Uterus (tissue), 4 donors: ENCODE results near the gene JARID2. TPM values are rescaled to one million over a fixed set of nuclear protein-coding genes. Genes with fewer than 3 reads are reported as not detected.

Source experiments
- DNase-seq, 2 donors: peaks; one replicate each; pipeline ENCODE4 v3.0.0-alpha.2; 2019 to 2020
- H3K27ac ChIP-seq, 2 donors: fragments of 200-600 bp; sonication (generic); 1 replicate in 1 of 2; 2 replicates in 1 of 2; pipeline ENCODE4 v1.5.1; 2016 to 2018
- H3K27me3 ChIP-seq, 2 donors: fragments of 200-600 bp; sonication (generic); one replicate each; pipeline ENCODE4 v1.5.1; 2018 to 2019; ENCODE audit warnings: control low read depth in 1 of 2
- H3K36me3 ChIP-seq, 2 donors: fragments of 200-600 bp; sonication (generic); one replicate each; pipeline ENCODE4 v1.5.1; 2019; ENCODE audit warnings: control low read depth in 1 of 2
- H3K4me1 ChIP-seq, 2 donors: fragments of 200-600 bp; sonication (generic); one replicate each; pipeline ENCODE4 v1.5.1; 2018 to 2019; ENCODE audit warnings: control low read depth in 1 of 2
- H3K4me3 ChIP-seq, 2 donors: fragments of 200-600 bp; sonication (generic); 1 replicate in 1 of 2; 2 replicates in 1 of 2; pipeline ENCODE4 v1.5.1; 2018 to 2019; ENCODE audit warnings: mild to moderate bottlenecking in 1 of 2
- H3K9me3 ChIP-seq, 2 donors: fragments of 200-600 bp; sonication (generic); one replicate each; pipeline ENCODE4 v1.5.1; 2019; ENCODE audit warnings: control low read depth in 1 of 2
- POLR2A ChIP-seq, 2 donors: fragments of 450-650 bp; IDR thresholded peaks; one replicate each; pipeline ENCODE4 v1.6.1; 2016; ENCODE audit warnings: antibody characterized with exemption in 2 of 2, mild to moderate bottlenecking in 1 of 2, moderate library complexity in 1 of 2
- intact Hi-C: fragments of 100-400 bp; cut with DNase I; formaldehyde crosslinking; loops from one replicate; pipeline ENCODE4 v1.15.1; 2023; ENCODE audit warnings: low total_unique reads
- total RNA-seq, 4 donors: library from RNA; depleted of rRNA in 3 of 4; stranded (reverse); fragments of >200 nt in 3 of 4; gene quantifications; one replicate each; pipeline versions ENCODE4 v1.1.0 to v1.2.4, GENCODE V29; 2014 to 2023
- TF ChIP-seq, protein P1 (sequence below), 4 experiments: fragments of 200-600 bp in 2 of 4; fragments of 450-650 bp in 2 of 4; sonication (generic) in 2 of 4; IDR thresholded peaks; one replicate each; pipeline ENCODE4 v1.5.1; 2016 to 2019; ENCODE audit warnings: antibody characterized with exemption in 4 of 4, mild to moderate bottlenecking in 2 of 4, moderate library complexity in 1 of 4
- donor health status: DM: yes; HTN: yes; CAD: no.

The JARID2 gene
- total RNA-seq, 4 donors from 2014 or later = 2.6 to 15.8 (median 8.0) TPM

DNA sequence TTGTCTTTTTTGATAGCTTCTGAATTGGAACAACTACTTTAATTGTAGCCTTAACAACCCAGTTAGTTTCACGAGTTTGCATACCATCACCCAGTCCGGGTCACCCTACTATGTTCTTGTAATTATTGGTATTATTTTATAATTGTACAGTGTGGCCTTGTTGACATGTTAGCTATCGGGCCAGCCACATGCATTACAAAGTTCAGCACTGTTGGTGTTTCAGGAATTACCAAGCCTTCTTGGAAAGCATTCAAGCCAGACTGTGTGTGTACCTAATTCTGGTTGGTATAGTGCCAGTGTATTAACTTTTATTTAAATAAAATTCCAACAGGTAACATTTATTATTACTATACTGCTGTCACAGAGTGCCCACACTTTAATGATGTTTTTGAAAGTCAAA lies 150.9 kb downstream of the JARID2 start:
- H3K9me3 ChIP-seq = no peaks in the 10 kb centered on the region
- H3K36me3 ChIP-seq = no peaks in the 10 kb centered on the region
- TF ChIP-seq POLR2A (IDR thresholded peaks at IDR 0.05) = no peak
- TF ChIP-seq, protein P1, sequence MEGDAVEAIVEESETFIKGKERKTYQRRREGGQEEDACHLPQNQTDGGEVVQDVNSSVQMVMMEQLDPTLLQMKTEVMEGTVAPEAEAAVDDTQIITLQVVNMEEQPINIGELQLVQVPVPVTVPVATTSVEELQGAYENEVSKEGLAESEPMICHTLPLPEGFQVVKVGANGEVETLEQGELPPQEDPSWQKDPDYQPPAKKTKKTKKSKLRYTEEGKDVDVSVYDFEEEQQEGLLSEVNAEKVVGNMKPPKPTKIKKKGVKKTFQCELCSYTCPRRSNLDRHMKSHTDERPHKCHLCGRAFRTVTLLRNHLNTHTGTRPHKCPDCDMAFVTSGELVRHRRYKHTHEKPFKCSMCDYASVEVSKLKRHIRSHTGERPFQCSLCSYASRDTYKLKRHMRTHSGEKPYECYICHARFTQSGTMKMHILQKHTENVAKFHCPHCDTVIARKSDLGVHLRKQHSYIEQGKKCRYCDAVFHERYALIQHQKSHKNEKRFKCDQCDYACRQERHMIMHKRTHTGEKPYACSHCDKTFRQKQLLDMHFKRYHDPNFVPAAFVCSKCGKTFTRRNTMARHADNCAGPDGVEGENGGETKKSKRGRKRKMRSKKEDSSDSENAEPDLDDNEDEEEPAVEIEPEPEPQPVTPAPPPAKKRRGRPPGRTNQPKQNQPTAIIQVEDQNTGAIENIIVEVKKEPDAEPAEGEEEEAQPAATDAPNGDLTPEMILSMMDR (IDR thresholded peaks at IDR 0.05) = no peak
- H3K27ac ChIP-seq = no peak overlapping the region
- no peak for DNase-seq
- no peaks in the 10 kb centered on the region for H3K27me3 ChIP-seq
- no peaks in the 10 kb centered on the region for H3K4me1 ChIP-seq
- H3K4me3 ChIP-seq = no peak overlapping the region
- intact Hi-C loops = no loop called here

DNA sequence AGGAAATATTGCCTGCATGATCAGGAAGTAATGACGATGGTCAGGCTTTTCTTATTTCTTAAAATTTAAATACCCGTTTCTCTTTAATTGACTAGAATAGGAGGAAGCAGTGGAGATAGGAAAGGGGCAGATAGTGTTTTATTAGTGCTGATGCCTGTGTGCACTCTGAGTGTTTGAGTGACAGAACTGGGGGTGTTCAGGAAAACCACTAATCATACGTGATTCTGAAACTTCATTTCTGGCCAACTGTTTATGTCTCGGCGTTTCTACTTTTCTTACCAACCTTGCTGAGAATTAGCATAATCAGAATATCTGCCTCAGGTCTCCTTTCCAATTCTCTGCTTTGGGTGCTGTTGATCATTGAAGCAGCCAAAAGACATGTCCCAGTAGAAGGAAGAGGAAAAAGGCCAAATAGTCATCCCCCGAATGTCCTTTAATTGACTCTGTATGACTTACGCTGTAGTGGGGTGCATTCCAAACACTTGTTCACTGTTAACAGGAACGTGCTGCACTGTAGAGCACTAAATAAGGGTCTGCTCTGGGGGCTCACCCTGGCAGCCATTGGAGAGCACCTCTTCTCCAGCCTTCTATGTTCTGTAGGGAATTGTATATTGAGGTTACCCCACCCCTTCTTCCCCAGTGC lies 152.9 kb downstream of the JARID2 start:
- H3K27me3 ChIP-seq = no peaks in the 10 kb centered on the region
- H3K27ac ChIP-seq = no peak overlapping the region
- no peak for DNase-seq
- H3K4me1 ChIP-seq = no peaks in the 10 kb centered on the region
- H3K4me3 ChIP-seq = no peak overlapping the region
- no peak for TF ChIP-seq POLR2A (IDR thresholded peaks at IDR 0.05)
- TF ChIP-seq, protein P1 (IDR thresholded peaks at IDR 0.05) = no peak
- H3K9me3 ChIP-seq = no peaks in the 10 kb centered on the region
- no peaks in the 10 kb centered on the region for H3K36me3 ChIP-seq
- intact Hi-C loops = no loop called here

DNA sequence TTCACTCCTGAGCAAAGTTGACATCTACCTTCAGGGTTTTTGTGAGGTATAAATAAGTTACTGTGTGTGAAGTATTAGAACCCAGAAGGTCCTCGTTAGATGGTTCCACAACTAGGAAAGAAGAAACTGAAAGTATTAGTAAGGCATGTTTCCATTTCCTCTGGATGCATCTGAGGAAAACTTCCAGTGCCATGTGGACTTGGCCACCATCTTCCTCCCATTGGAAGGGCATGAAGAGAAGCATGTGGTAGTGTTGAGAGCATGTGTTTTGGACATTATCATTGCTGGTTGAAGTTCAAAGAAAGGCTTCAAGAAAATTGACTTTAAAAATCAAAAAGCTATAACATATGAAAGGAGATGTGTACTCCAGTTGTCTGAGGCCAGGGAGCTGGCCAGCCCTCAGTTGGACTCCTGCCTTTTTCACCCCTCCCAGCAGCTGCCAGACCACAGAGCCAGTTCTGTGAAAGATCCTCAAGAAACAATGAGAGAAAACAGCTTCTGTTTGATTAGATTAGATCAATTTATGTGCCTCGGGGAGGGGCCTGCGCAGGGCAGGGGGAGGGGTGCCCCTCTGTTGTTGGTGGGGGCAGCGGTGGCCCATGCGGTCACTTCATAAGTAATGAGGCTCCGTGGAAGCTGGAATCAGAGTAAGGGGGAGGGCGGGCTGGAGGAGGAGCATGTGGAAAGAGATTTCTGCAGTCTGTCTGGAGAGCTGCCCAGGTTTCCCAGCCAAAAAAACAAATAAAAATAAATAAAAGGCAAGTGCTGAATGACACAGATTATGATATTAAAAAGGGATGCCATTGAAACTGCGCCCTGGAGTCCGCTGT lies 154.0 kb downstream of the JARID2 start:
- peak overlapping the region; percentile 56 to 60 for H3K27ac ChIP-seq
- H3K4me3 ChIP-seq = peak overlapping the region; percentile 10 to 35
- no peaks in the 10 kb centered on the region for H3K27me3 ChIP-seq
- H3K4me1 ChIP-seq = no peaks in the 10 kb centered on the region
- H3K36me3 ChIP-seq = no peaks in the 10 kb centered on the region
- peak; percentile 76 to 80 for DNase-seq
- H3K9me3 ChIP-seq = no peaks in the 10 kb centered on the region
- no peak for TF ChIP-seq POLR2A (IDR thresholded peaks at IDR 0.05)
- TF ChIP-seq, protein P1 (IDR thresholded peaks at IDR 0.05) = no peak
- intact Hi-C loops = no loop called here

DNA sequence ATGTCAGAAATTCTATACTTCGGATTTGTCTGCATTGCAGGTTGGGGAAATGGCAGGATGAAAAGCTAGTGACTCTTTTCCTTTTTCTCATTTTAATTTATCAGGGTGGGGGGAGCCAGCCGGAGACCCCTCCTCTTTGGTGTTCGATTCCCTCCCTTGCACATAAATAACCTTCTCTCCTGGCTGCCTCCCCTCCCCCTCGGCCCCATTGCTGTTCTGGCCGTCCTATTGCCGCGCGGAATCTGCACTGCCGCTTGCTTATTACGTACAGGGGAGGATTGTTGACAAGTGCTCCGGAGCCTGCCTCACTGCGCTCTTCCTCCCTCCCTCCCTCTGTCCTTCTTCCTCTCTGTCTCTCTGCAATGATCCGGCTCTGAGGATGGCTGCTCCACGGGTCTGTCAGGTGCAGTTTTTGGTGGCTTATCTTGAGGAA lies 154.7 kb downstream of the JARID2 start:
- Histone ChIP-seq H3K4me3 (peak overlapping the region; percentile 10 to 35), H3K27me3 (no peaks in the 10 kb centered on the region), H3K9me3 (no peaks in the 10 kb centered on the region), H3K36me3 (no peaks in the 10 kb centered on the region), H3K4me1 (no peaks in the 10 kb centered on the region), H3K27ac (peak overlapping the region; percentile 43 to 60)
- DNase-seq = peak; percentile 41 to 55
- intact Hi-C loops = no loop called here
- TF ChIP-seq, protein P1 (IDR thresholded peaks at IDR 0.05) = no peak
- no peak for TF ChIP-seq POLR2A (IDR thresholded peaks at IDR 0.05)

DNA sequence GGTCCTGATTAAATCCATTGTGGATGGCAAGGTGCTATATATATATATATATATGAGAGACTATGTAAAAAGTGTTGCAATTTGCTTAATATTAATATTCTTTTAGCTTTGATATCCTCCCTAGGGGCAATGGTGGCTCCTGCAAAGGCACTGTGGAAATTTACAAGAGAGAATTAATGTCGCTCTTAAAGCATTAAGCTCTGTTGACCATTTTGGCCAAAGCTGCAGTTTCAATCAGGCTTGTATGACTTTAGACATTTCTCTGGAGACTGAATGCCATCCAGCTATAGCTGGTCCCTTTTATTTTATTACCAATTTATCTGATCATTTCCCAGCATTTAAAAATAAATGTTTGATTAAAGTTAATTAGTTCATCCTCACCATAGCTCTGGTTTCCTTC lies 155.3 kb downstream of the JARID2 start:
- H3K4me3 ChIP-seq = no peak overlapping the region
- H3K9me3 ChIP-seq = no peaks in the 10 kb centered on the region
- no peak for TF ChIP-seq POLR2A (IDR thresholded peaks at IDR 0.05)
- TF ChIP-seq, protein P1 (IDR thresholded peaks at IDR 0.05) = no peak
- no peaks in the 10 kb centered on the region for H3K36me3 ChIP-seq
- no peak for DNase-seq
- intact Hi-C loops = no loop called here
- H3K4me1 ChIP-seq = no peaks in the 10 kb centered on the region
- H3K27me3 ChIP-seq = no peaks in the 10 kb centered on the region
- H3K27ac ChIP-seq = peak overlapping the region; percentile 43 to 60
